ENCODE results near the gene PRM3.

PRM3 gene

GRCh38 chr16:11280616-11281522 lies 7.4 kb upstream of the PRM3 start, which contains the start of gene PRM1:
PRM1 (minus strand) TSS chr16:11281330; CDS start chr16:11281238, 92 bp downstream.
- no peak for DNase-seq

GRCh38 chr16:11278681-11279628 lies 5.5 kb upstream of the PRM3 start:
- no peak for DNase-seq

- no peak for DNase-seq
Observed at GRCh38 chr16:11277607-11278337, 4.3 kb upstream of the PRM3 start.

GRCh38 chr16:11276896-11277593 lies 3.6 kb upstream of the PRM3 start:
- DNase-seq = no peak

GRCh38 chr16:11276143-11276895 lies 2.9 kb upstream of the PRM3 start, which contains the start of gene PRM2:
PRM2 (minus strand) TSS chr16:11276480; CDS start chr16:11276370, 110 bp downstream.
- no peak for DNase-seq

GRCh38 chr16:11274964-11275363 lies 1.5 kb upstream of the PRM3 start:
- DNase-seq = no peak

- DNase-seq = no peak
Observed at GRCh38 chr16:11273721-11274324, 394 bp upstream of the PRM3 start.

GRCh38 chr16:11272484-11272883 lies 945 bp downstream of the PRM3 start:
- no peak for DNase-seq

- DNase-seq = no peak
Observed at GRCh38 chr16:11271610-11272009, 1.8 kb downstream of the PRM3 start.

GRCh38 chr16:11270602-11271162 lies 2.7 kb downstream of the PRM3 start:
- DNase-seq = no peak

GRCh38 chr16:11268921-11269375 lies 4.5 kb downstream of the PRM3 start, which contains the start of gene TNP2:
TNP2 (minus strand) TSS chr16:11269325; CDS start chr16:11269262, 63 bp downstream.
- DNase-seq = no peak

- no peak for DNase-seq
Observed at GRCh38 chr16:11265124-11265523, 8.3 kb downstream of the PRM3 start.

GRCh38 chr16:11264155-11264832 lies 9.1 kb downstream of the PRM3 start:
- no peak for DNase-seq

GRCh38 chr16:11263737-11264136 lies 9.7 kb downstream of the PRM3 start:
- DNase-seq = no peak

GRCh38 chr16:11262915-11263314 lies 10.5 kb downstream of the PRM3 start:
- DNase-seq = no peak

GRCh38 chr16:11260596-11260966 lies 12.8 kb downstream of the PRM3 start:
- no peak for DNase-seq

- no peak for DNase-seq
Observed at GRCh38 chr16:11259655-11260595, 13.5 kb downstream of the PRM3 start.
